ENCODE measurements around the gene SPATA18. TPM values are rescaled to one million over a fixed set of nuclear protein-coding genes. Genes with fewer than 3 reads are reported as not detected.

The SPATA18 gene
- total and polyA plus RNA-seq, 2 of the 8 experiments (the other 6 are each of a cell fraction or from before 2014, with no cell fraction given): 1.4 to 2.4 TPM

- no peak overlapping the region for H3K9ac ChIP-seq (replicated peaks in 1 of 4; ENCODE audit: extremely low read depth in 1 of 4, low read depth in 3 of 4, low read length in 3 of 4)
- 96% methylated on average over 2 of the region's 2 CpGs; no CpG with 5 or more reads in 1 of the 2 experiments for WGBS, 2 experiments (ENCODE audit: extremely low coverage in 1 of 2, insufficient coverage in 1 of 2, insufficient read length in 1 of 2, insufficient replicate concordance in 2 of 2, low coverage in 1 of 2, low lambda C conversion rate in 2 of 2, missing lambda C conversion rate in 1 of 2)
- no peaks in the 10 kb centered on the region for H3K23me2 ChIP-seq (ENCODE audit: low read depth, low read length)
- no peak overlapping the region for H2BK5ac ChIP-seq (ENCODE audit: low read depth, low read length)
- no peak overlapping the region for H2BK12ac ChIP-seq (ENCODE audit: low read depth, low read length)
- DNase-seq (ENCODE audit: low read depth in 1 of 2, low spot score in 2 of 2) (no peak), FAIRE-seq (no peak)
- peaks cover 0 to 1% (median 0%) of the 10 kb centered on the region in 4 experiments; a peak in 1 of 7 replicates for H3K4me1 ChIP-seq (replicated peaks in 1 of 4; ENCODE audit: control insufficient read depth in 3 of 4, insufficient read depth in 4 of 4, low read length in 3 of 4)
- H3K79me1 ChIP-seq (ENCODE audit: low read depth, low read length): no peaks in the 10 kb centered on the region
- no peaks in the 10 kb centered on the region for H3K27me3 ChIP-seq (replicated peaks in 1 of 4; ENCODE audit: control insufficient read depth in 3 of 4, extremely low read depth in 1 of 4, insufficient read depth in 3 of 4, low read length in 3 of 4)
- no peak for TF ChIP-seq RAD21 (IDR thresholded peaks at IDR 0.05 in 1 of 2, conservative IDR thresholded peaks at IDR 0.05 in 1 of 2; ENCODE audit: low read depth in 2 of 2, low read length in 2 of 2)
- no peak for TF ChIP-seq SIX5 (IDR thresholded peaks at IDR 0.05; ENCODE audit: low read depth, low read length)
- no peak for TF ChIP-seq BCL11A (IDR thresholded peaks at IDR 0.05; ENCODE audit: low read depth in 2 of 2, low read length in 2 of 2)
- no peak for TF ChIP-seq SP2 (IDR thresholded peaks at IDR 0.05; ENCODE audit: low read length)
- TF ChIP-seq GABPA (IDR thresholded peaks at IDR 0.05; ENCODE audit: borderline replicate concordance, insufficient read depth, low read length): no peak
- TF ChIP-seq GTF2F1 (IDR thresholded peaks at IDR 0.05; ENCODE audit: borderline replicate concordance, low read depth, low read length): no peak
- no peak for TF ChIP-seq MAFK (IDR thresholded peaks at IDR 0.05; ENCODE audit: low read depth, low read length)
- TF ChIP-seq CHD2 (IDR thresholded peaks at IDR 0.05; ENCODE audit: low read length): no peak
- TF ChIP-seq, protein P1, sequence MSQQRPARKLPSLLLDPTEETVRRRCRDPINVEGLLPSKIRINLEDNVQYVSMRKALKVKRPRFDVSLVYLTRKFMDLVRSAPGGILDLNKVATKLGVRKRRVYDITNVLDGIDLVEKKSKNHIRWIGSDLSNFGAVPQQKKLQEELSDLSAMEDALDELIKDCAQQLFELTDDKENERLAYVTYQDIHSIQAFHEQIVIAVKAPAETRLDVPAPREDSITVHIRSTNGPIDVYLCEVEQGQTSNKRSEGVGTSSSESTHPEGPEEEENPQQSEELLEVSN (IDR thresholded peaks at IDR 0.05): no peak
- no peak for TF ChIP-seq FOSL1 (IDR thresholded peaks at IDR 0.05; ENCODE audit: insufficient read depth, low read depth, low read length)
- no peak for TF ChIP-seq SP4 (IDR thresholded peaks at IDR 0.05; ENCODE audit: low read length)
- TF ChIP-seq TAF1 (IDR thresholded peaks at IDR 0.05; ENCODE audit: low read depth, low read length): no peak
- no peak overlapping the region for H3K56ac ChIP-seq (replicated peaks; ENCODE audit: insufficient read length, low read depth, low read length)
- H3K27ac ChIP-seq (ENCODE audit: low read depth, low read length): no peak overlapping the region
- no peaks in the 10 kb centered on the region for H4K20me1 ChIP-seq (replicated peaks in 1 of 2; ENCODE audit: control insufficient read depth in 1 of 2, insufficient read depth in 2 of 2, low read length in 2 of 2)
- no peak overlapping the region for H3K14ac ChIP-seq (ENCODE audit: insufficient read length)
- no peaks in the 10 kb centered on the region for H3K36me3 ChIP-seq (ENCODE audit: control insufficient read depth in 2 of 4, insufficient read depth in 4 of 4, low read length in 3 of 4)
- H3K4me3 ChIP-seq (ENCODE audit: extremely low read depth in 1 of 4, insufficient read depth in 2 of 4, low read depth in 3 of 4, low read length in 4 of 4): no peak overlapping the region
- no peak overlapping the region for H2BK20ac ChIP-seq (ENCODE audit: low read length)
- no peak overlapping the region for H2AK5ac ChIP-seq (ENCODE audit: low read depth, low read length)
- no peak overlapping the region for H2BK15ac ChIP-seq (ENCODE audit: low read length)
- H2AFZ ChIP-seq (ENCODE audit: low read length): no peak overlapping the region
- no peak overlapping the region for H3K18ac ChIP-seq (ENCODE audit: extremely low read depth, low read length)
- no peak overlapping the region for H4K91ac ChIP-seq (replicated peaks; ENCODE audit: insufficient read length, low read length)
- CTCF ChIA-PET (ENCODE audit: partially characterized antibody): no interaction called here
- no peak overlapping the region for H4K8ac ChIP-seq (ENCODE audit: extremely low read depth, insufficient read depth, low read length)
- no peak overlapping the region for H2BK120ac ChIP-seq (replicated peaks; ENCODE audit: low read depth, low read length)
- no peaks in the 10 kb centered on the region for H3K79me2 ChIP-seq (ENCODE audit: control insufficient read depth in 1 of 2, insufficient read depth in 2 of 2, low read length in 2 of 2)
- H3K23ac ChIP-seq (ENCODE audit: insufficient read length): no peak overlapping the region
- no peak overlapping the region for H4K5ac ChIP-seq (ENCODE audit: insufficient read length, low read depth, low read length)
- no peaks in the 10 kb centered on the region for H3K9me3 ChIP-seq (ENCODE audit: insufficient read depth in 2 of 2, low read depth in 1 of 2, low read length in 1 of 2)
- no peak overlapping the region for H3K4me2 ChIP-seq (ENCODE audit: insufficient read depth in 1 of 2, low read depth in 2 of 2, low read length in 2 of 2)
- POLR2A ChIA-PET (ENCODE audit: partially characterized antibody): no interaction called here
- no peak overlapping the region for H3K4ac ChIP-seq (replicated peaks; ENCODE audit: insufficient read length, low read depth, low read length)
These were observed 45.4 kb upstream of the SPATA18 start for GRCh38 chr4:52005604-52006273.

Measured in H1 (cell line).